Liver (tissue), 3 donors: ENCODE results near the gene SEPTIN3.

Source experiments
- ATF3 ChIP-seq: IDR thresholded peaks from 2 replicates; pipeline ENCODE4 v1.6.1; 2016; ENCODE audit warnings: antibody characterized with exemption
- CTCF ChIP-seq: fragments of 150-350 bp; IDR thresholded peaks from 2 replicates; pipeline ENCODE4 v1.5.1; 2017; ENCODE audit warnings: improper control_type of control experiment, low read depth, low read length; ENCODE audit not compliant: missing input control
- EGR1 ChIP-seq, 2 donors: IDR thresholded peaks; 2 replicates each; pipeline ENCODE4 v1.6.1; 2016 to 2018; ENCODE audit warnings: antibody characterized with exemption in 2 of 2, low read depth in 2 of 2
- GABPA ChIP-seq, 2 donors: IDR thresholded peaks in 1 of 2; conservative IDR thresholded peaks in 1 of 2; 2 replicates each; pipeline ENCODE4 v1.6.1; 2016; ENCODE audit warnings: antibody characterized with exemption in 2 of 2, mild to moderate bottlenecking in 1 of 2, moderate library complexity in 1 of 2
- JUND ChIP-seq, 2 donors: IDR thresholded peaks; 2 replicates each; pipeline ENCODE4 v1.6.1; 2016; ENCODE audit warnings: antibody characterized with exemption in 2 of 2
- REST ChIP-seq: IDR thresholded peaks from 2 replicates; pipeline ENCODE4 v1.6.1; 2016; ENCODE audit warnings: antibody characterized with exemption, mild to moderate bottlenecking
- ZBTB33 ChIP-seq: IDR thresholded peaks from 2 replicates; pipeline ENCODE4 v1.6.1; 2016; ENCODE audit warnings: antibody characterized with exemption
- donor health status: healthy.
- donor health status: healthy.

DNA sequence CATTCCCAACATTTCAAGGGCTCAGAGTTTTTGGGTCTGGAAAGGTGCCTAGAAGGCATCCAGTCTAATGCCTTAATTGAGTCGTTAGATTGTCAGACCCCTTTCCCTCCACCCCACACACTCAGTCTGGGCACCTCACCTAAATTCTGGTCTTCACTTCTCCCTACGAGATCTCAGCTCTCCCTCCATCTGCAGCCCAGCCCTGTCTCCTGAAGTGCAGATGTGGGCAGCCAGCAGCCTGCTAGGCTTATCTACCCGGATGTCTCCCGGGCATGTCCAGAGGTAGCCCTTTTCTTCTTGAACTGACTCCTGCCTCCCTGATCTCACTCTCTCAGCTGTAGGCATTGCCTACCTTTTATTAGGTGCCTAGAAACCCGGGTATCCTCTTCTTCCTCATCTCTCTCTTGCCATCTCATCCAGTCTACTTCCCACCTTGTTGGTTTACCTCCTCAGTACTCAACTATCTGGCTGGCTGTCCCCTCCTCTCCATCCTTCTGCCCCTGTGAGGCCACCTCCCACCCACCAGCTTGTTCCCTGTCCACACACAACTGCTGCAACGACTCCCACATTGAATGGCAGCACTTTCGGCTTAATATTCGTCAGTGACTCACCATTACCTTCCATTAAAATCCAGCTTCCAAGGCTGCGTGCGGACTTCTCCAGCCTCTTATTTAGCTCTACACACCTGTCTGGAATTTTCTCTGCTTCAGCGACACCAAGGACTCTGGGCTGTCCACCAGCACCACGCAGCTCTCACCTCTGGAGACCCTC is 6.2 kb downstream of the SEPTIN3 start:
- no peak for TF ChIP-seq ZBTB33
- TF ChIP-seq CTCF = no peak
- TF ChIP-seq GABPA (IDR thresholded peaks at IDR 0.05 in 1 of 2, conservative IDR thresholded peaks at IDR 0.05 in 1 of 2) = no peak
- no peak for TF ChIP-seq ATF3
- no peak for TF ChIP-seq EGR1 (IDR thresholded peaks at IDR 0.05; ENCODE audit: low read depth in 2 of 2)
- TF ChIP-seq JUND (IDR thresholded peaks at IDR 0.05) = no peak
- TF ChIP-seq REST = no peak
